GM06990 (cell line): ENCODE results near the gene KCTD19.

Experiments used
- DNase-seq: peaks from one replicate; pipeline ENCODE4 v3.0.0-alpha.2; 2011; ENCODE audit not compliant: insufficient read length; ENCODE audit errors: extremely low read depth
- H3K27me3 ChIP-seq: replicated peaks from 2 replicates; pipeline ENCODE4 v1.6.0; 2011; ENCODE audit warnings: low read length; ENCODE audit not compliant: control insufficient read depth, insufficient read depth
- H3K36me3 ChIP-seq: 2 replicates; pipeline ENCODE4 v1.5.1; 2011; ENCODE audit warnings: low read length; ENCODE audit not compliant: control insufficient read depth, insufficient read depth
- H3K4me3 ChIP-seq: replicated peaks from 2 replicates; pipeline ENCODE4 v1.5.1; 2011; ENCODE audit warnings: low read depth, mild to moderate bottlenecking, control low read depth, low read length
- TF ChIP-seq, protein P1 (sequence below): IDR thresholded peaks from 2 replicates; pipeline ENCODE4 v1.5.1; 2011; ENCODE audit warnings: low read length, control low read depth, mild to moderate bottlenecking, inconsistent platforms; ENCODE audit not compliant: insufficient read depth, poor library complexity, severe bottlenecking

The KCTD19 gene

DNA sequence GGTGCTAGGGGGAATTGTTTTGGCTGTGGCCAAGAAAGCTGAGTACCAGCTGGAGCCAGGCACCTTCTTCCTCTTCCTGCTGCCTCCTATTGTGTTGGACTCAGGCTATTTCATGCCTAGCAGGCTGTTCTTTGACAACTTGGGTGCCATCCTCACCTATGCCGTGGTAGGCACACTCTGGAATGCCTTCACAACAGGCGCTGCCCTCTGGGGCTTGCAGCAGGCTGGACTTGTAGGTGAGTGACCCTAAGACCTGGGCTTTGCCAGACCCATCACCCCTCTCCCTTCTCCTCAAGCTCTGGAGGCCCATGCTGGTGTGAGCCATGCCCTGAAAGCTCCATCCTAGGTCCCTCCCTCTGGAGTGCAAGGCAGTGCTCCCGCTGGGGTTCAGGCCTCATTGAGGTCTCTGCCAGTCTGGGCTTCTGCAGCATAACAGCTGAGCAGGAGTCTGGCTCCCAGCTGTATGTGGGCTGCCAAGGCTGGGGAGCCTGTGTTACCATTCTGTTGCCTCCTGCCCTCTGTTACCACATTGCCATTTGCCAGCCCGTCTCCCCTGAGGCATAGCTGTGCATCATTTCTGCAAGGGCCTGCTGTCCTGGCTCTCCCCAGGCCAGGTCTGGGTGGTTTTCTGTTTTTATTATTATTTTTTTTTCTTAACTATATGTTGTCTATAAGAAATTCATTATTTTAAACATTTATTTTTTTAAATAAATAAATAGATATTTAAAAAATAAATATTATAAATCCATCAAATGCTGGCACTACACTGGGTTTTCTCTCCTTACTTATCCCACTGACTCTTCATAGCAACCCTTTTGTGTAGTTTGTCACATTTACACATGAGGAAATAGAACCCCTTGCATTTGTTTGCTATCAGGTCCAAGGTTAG, 73.7 kb downstream of the KCTD19 start:
- DNase-seq = no peak
- TF ChIP-seq, protein P1, sequence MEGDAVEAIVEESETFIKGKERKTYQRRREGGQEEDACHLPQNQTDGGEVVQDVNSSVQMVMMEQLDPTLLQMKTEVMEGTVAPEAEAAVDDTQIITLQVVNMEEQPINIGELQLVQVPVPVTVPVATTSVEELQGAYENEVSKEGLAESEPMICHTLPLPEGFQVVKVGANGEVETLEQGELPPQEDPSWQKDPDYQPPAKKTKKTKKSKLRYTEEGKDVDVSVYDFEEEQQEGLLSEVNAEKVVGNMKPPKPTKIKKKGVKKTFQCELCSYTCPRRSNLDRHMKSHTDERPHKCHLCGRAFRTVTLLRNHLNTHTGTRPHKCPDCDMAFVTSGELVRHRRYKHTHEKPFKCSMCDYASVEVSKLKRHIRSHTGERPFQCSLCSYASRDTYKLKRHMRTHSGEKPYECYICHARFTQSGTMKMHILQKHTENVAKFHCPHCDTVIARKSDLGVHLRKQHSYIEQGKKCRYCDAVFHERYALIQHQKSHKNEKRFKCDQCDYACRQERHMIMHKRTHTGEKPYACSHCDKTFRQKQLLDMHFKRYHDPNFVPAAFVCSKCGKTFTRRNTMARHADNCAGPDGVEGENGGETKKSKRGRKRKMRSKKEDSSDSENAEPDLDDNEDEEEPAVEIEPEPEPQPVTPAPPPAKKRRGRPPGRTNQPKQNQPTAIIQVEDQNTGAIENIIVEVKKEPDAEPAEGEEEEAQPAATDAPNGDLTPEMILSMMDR = no peak
- Histone ChIP-seq H3K27me3 (no peaks in the 10 kb centered on the region), H3K4me3 (no peak overlapping the region), H3K36me3 (no peaks in the 10 kb centered on the region; the same call in 1 of the 2 replicates)

DNA sequence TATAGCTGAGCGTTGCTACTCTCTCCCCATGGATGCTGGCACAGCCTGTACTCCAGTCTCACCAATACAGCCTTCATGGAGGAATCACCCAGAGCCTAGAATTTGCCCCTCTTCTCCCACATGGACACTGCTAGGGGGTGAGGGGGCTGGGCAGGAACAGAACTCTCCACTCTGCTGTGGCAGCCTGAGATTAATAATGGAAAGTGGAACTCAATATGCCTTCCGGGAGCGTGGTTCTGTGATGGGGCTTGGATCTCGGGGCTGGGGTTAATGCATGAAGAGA, 76.6 kb downstream of the KCTD19 start:
- no peak for DNase-seq
- TF ChIP-seq, protein P1 = no peak
- H3K36me3 ChIP-seq = no peaks in the 10 kb centered on the region; the same call in 1 of the 2 replicates
- H3K27me3 ChIP-seq = no peaks in the 10 kb centered on the region
- no peak overlapping the region for H3K4me3 ChIP-seq

DNA sequence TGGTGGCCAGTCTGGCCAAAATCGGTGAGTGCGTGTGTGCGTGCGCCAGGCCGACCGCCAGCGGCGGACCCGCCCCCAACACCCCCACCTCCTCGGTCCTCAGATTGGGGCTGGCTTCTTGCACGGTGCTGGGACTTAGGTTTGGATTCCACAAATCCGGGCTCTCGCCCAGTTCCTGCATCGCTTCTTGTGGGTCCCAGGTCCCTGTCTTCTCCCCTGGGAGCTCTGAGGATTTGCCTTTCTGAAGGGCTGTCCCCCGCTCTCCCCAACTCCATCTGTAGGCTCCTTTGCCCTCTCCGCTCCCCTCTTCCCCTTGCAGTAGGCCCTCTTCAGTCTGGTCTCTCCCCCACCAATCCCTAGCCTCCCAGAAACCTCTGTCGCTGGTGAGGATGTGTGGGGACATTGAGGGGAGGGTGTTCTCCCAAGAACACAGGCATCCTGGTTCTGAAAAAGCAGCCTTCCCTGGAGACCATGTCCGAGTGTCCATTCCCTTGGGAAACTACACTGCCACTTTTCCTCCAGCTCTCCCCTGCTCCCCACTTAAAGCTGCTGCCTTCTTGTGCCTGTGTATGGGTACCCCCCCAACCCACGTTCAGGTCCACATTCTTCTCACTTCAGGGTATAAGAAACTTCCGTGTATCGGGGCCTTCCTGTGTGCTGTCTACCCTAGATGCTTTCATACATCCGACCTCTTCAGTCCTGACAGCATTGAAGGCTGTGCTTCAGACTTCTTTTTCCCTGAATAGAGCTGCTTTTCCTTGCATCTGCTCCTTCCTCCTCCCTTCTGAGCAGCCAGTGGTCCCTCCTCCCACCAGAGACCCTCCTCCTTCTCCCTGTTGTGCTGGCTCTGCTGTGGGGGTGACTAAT, 77.1 kb downstream of the KCTD19 start:
- DNase-seq = no peak
- TF ChIP-seq, protein P1 = no peak
- Histone ChIP-seq H3K36me3 (no peaks in the 10 kb centered on the region; the same call in 1 of the 2 replicates), H3K4me3 (peak overlapping the region; percentile 51), H3K27me3 (no peaks in the 10 kb centered on the region)

DNA sequence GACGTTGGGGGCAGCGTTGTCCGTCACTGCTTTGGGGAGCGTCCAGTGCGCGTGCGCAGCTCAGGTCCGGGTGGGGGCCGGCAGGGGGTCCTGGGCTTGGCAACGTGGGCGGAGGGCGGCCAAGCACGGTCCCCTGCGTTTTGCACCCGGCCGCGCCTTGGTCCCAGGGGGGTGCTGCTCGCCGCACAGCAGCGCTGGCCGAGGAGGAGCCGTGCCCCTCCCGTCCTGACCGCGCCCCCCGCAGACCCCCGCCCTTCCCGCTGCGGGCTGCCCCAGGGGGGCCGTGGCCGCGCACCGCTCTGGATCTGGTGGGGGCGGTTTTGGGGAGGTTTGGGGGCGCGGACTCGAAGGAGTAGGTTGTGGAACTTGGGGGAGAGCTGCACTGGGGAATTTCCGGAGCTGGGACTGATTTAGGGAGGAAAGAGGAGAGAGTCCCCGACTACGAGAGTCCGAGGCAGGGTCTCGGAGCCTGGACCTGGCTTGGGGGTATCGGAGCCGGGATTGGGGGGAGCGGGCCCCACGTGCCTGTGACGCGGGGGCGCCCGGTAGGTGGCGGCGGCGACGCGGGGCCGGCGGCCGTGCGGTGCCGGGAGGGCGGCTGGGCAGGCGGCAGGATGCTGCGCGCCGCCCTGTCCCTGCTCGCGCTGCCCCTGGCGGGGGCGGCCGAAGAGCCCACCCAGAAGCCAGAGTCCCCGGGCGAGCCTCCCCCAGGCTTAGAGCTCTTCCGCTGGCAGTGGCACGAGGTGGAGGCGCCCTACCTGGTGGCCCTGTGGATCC, 78.0 kb downstream of the KCTD19 start, which contains the start of gene SLC9A5:
Gene SLC9A5 (plus strand): TSS at position 579 of the 777 bp plus-strand sequence. CDS start 36 bp downstream, at position 615.
- Histone ChIP-seq H3K4me3 (peak within 1 kb of the TSS; percentile 51), H3K27me3 (no peaks in the 10 kb centered on the region), H3K36me3 (no peaks in the 10 kb centered on the region; the same call in 1 of the 2 replicates)
- TF ChIP-seq, protein P1 = no peak
- DNase-seq = peak; percentile 69

DNA sequence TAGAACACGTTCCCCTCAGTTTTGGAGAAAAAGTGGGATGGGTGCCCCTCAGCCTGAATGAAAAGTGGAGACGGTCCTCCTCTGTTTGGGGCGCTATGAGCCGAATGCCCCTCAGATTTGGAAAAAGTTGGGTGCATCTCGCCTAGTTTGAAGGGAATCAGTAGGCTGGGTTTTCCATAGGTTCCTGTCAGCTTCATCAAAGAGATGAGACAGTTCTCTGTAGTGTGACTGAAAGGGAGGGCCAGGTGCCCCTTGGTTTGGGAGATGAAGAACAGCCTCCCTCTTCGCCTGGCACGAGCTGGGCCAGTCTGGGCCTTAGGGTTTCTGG, 78.5 kb downstream of the KCTD19 start:
- Histone ChIP-seq H3K36me3 (no peaks in the 10 kb centered on the region; the same call in 1 of the 2 replicates), H3K27me3 (no peaks in the 10 kb centered on the region), H3K4me3 (peak overlapping the region; percentile 51)
- TF ChIP-seq, protein P1 = no peak
- DNase-seq = no peak
